A549 (cell line): ENCODE measurements around the gene OPCML.

Source experiments
- CEBPB ChIP-seq, 2 experiments: fragments of >200 bp in 1 of 2; sonication (Bioruptor Twin) in 1 of 2; formaldehyde crosslinking in 1 of 2; IDR thresholded peaks; 2 replicates each; pipeline ENCODE4 v1.6.1; 2012 to 2016
- NFE2L2 ChIP-seq: fragments of 150-350 bp; conservative IDR thresholded peaks from 2 replicates; pipeline ENCODE4 v1.6.1; 2014; ENCODE audit warnings: low read length
- POLR2AphosphoS2 ChIP-seq: conservative IDR thresholded peaks from 2 replicates; pipeline ENCODE4 v1.6.1; 2012; ENCODE audit warnings: low read length, improper control_type of control experiment, inconsistent platforms
- TF ChIP-seq, protein P1 (sequence below): IDR thresholded peaks from 2 replicates; pipeline ENCODE4 v1.6.1; 2012; ENCODE audit warnings: low read depth, borderline replicate concordance
- TF ChIP-seq, protein P2 (sequence below): fragments of >200 bp; sonication (Bioruptor Twin); formaldehyde crosslinking; IDR thresholded peaks from 3 replicates; pipeline ENCODE4 v1.5.1; 2016

DNA sequence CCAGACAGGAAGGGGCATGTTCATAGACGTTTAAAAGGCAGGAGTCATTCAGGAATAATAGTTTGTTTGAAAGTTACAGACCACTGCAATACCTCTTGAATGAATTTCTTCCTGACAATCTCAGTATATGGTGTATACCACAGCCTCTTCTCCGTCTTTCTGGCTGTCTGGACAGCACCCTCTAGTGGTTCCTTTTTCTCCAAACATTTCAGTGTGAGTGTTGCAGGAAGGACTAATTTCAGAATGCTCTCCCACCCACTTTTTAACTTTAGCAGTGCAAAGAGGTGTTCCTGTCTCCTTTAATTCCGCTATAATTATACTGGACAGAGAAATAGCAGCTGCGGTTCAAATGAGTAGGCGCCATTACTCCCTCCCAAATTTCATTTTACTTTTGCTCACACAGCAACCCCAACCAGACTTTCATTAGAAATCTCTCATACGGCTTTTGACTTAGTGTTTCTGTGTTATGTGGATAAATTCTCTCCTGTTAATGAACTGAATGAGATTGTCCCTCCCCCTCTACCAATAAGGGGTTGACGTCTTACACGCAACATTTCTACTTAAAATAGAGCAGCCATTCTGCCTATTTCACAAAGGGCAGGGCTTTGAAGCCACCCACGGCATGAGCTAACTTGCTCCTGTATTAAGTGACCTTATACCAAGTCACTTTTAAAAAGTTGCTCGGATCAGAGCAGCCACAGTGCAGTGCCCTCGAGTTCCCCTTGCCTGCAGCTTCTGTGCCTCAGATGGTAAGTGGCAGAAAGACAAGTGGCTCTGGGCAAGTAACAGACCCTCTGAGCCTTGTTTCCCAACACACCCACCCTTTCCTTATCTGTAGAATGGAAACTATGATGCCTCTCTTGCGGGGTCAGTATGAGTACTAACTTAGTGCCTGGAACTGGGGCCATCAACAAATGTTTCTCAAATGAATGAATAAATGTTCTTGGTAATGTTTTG is 368.6 kb downstream of the OPCML start:
- no peak for TF ChIP-seq NFE2L2
- TF ChIP-seq, protein P1, sequence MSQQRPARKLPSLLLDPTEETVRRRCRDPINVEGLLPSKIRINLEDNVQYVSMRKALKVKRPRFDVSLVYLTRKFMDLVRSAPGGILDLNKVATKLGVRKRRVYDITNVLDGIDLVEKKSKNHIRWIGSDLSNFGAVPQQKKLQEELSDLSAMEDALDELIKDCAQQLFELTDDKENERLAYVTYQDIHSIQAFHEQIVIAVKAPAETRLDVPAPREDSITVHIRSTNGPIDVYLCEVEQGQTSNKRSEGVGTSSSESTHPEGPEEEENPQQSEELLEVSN, result no peak
- TF ChIP-seq, protein P2, sequence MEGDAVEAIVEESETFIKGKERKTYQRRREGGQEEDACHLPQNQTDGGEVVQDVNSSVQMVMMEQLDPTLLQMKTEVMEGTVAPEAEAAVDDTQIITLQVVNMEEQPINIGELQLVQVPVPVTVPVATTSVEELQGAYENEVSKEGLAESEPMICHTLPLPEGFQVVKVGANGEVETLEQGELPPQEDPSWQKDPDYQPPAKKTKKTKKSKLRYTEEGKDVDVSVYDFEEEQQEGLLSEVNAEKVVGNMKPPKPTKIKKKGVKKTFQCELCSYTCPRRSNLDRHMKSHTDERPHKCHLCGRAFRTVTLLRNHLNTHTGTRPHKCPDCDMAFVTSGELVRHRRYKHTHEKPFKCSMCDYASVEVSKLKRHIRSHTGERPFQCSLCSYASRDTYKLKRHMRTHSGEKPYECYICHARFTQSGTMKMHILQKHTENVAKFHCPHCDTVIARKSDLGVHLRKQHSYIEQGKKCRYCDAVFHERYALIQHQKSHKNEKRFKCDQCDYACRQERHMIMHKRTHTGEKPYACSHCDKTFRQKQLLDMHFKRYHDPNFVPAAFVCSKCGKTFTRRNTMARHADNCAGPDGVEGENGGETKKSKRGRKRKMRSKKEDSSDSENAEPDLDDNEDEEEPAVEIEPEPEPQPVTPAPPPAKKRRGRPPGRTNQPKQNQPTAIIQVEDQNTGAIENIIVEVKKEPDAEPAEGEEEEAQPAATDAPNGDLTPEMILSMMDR, result peak; percentile 42
- TF ChIP-seq CEBPB (IDR thresholded peaks at IDR 0.05), result no peak
- TF ChIP-seq POLR2AphosphoS2, result no peak
